HEK293T (cell line): ENCODE measurements around the gene RPL5.

Source experiments
- CTCF ChIA-PET: fragments of 350-600 bp; formaldehyde crosslinking; extraction: SDS; loops from one replicate; lab custom pipeline; 2021; ENCODE audit warnings: antibody characterized with exemption, inconsistent platforms; lab: Yijun Ruan, JAX
- POLR2A ChIA-PET: fragments of 350-600 bp; formaldehyde crosslinking; extraction: SDS; loops from one replicate; lab custom pipeline; 2020; ENCODE audit warnings: antibody characterized with exemption, inconsistent platforms; lab: Yijun Ruan, JAX
- DNase-seq: peaks from one replicate; pipeline ENCODE4 v3.0.0; 2012; ENCODE audit warnings: mixed read lengths; ENCODE audit errors: extremely low spot score
- ARNT ChIP-seq: fragments of 450-650 bp; IDR thresholded peaks from 2 replicates; pipeline ENCODE4 v1.6.1; 2017; ENCODE audit warnings: mild to moderate bottlenecking
- BHLHE40 ChIP-seq: fragments of 450-650 bp; IDR thresholded peaks from 2 replicates; pipeline ENCODE4 v1.6.1; 2016; ENCODE audit warnings: mild to moderate bottlenecking, moderate library complexity, borderline replicate concordance
- CTBP1 ChIP-seq: fragments of 450-650 bp; IDR thresholded peaks from 2 replicates; pipeline ENCODE4 v1.6.1; 2016; ENCODE audit warnings: borderline replicate concordance
- ELF4 ChIP-seq: fragments of 450-650 bp; IDR thresholded peaks from 2 replicates; pipeline ENCODE4 v1.6.1; 2017; ENCODE audit warnings: antibody characterized with exemption
- FOXA1 ChIP-seq: fragments of 450-650 bp; IDR thresholded peaks from 2 replicates; pipeline ENCODE4 v1.6.1; 2016; ENCODE audit warnings: mild to moderate bottlenecking
- FOXK2 ChIP-seq: fragments of 450-650 bp; IDR thresholded peaks from 2 replicates; pipeline ENCODE4 v1.6.1; 2016; ENCODE audit warnings: mild to moderate bottlenecking
- FOXM1 ChIP-seq: fragments of 450-650 bp; IDR thresholded peaks from 2 replicates; pipeline ENCODE4 v1.6.1; 2017; ENCODE audit warnings: mild to moderate bottlenecking, borderline replicate concordance
- HDGF ChIP-seq: fragments of 450-650 bp; IDR thresholded peaks from 2 replicates; pipeline ENCODE4 v1.6.1; 2017; ENCODE audit warnings: antibody characterized with exemption, borderline replicate concordance
- L3MBTL2 ChIP-seq: fragments of 450-650 bp; conservative IDR thresholded peaks from 2 replicates; pipeline ENCODE4 v1.6.1; 2016; ENCODE audit warnings: mild to moderate bottlenecking
- LEF1 ChIP-seq: fragments of 450-650 bp; IDR thresholded peaks from 2 replicates; pipeline ENCODE4 v1.6.1; 2017; ENCODE audit warnings: mild to moderate bottlenecking, borderline replicate concordance
- NFRKB ChIP-seq: fragments of 450-650 bp; IDR thresholded peaks from 2 replicates; pipeline ENCODE4 v1.6.1; 2016; ENCODE audit warnings: mild to moderate bottlenecking, moderate library complexity
- SP1 ChIP-seq: fragments of 450-650 bp; IDR thresholded peaks from 2 replicates; pipeline ENCODE4 v1.6.1; 2017
- SUZ12 ChIP-seq: fragments of 450-650 bp; IDR thresholded peaks from 2 replicates; pipeline ENCODE4 v1.6.1; 2016; ENCODE audit warnings: mild to moderate bottlenecking
- TARDBP ChIP-seq: fragments of 450-650 bp; IDR thresholded peaks from 2 replicates; pipeline ENCODE4 v1.6.1; 2016
- ZNF384 ChIP-seq: fragments of 450-650 bp; IDR thresholded peaks from 2 replicates; pipeline ENCODE4 v1.6.1; 2016
- TF ChIP-seq, protein P1 (sequence below): fragments of 450-650 bp; IDR thresholded peaks from 2 replicates; pipeline ENCODE4 v1.6.1; 2016

RPL5 gene

GRCh38 chr1:92790081-92790480 lies 41.8 kb upstream of the RPL5 start:
- DNase-seq: no peak
- ChIA-PET POLR2A (no interaction called here), CTCF (interaction anchor here (1.4 kb wide), 1 partner anchor 28 kb away, joined by 3 read pairs; no protein-coding TSS in a partner anchor)
- no peak for TF ChIP-seq LEF1
- no peak for TF ChIP-seq L3MBTL2
- no peak for TF ChIP-seq FOXA1
- TF ChIP-seq ZNF384: no peak
- no peak for TF ChIP-seq ARNT
- TF ChIP-seq NFRKB: no peak
- TF ChIP-seq, protein P1, sequence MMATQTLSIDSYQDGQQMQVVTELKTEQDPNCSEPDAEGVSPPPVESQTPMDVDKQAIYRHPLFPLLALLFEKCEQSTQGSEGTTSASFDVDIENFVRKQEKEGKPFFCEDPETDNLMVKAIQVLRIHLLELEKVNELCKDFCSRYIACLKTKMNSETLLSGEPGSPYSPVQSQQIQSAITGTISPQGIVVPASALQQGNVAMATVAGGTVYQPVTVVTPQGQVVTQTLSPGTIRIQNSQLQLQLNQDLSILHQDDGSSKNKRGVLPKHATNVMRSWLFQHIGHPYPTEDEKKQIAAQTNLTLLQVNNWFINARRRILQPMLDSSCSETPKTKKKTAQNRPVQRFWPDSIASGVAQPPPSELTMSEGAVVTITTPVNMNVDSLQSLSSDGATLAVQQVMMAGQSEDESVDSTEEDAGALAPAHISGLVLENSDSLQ: no peak
- no peak for TF ChIP-seq CTBP1
- TF ChIP-seq ELF4: no peak
- TF ChIP-seq FOXK2: no peak
- TF ChIP-seq SP1: no peak
- TF ChIP-seq TARDBP: no peak
- TF ChIP-seq SUZ12: no peak
- TF ChIP-seq HDGF: no peak
- no peak for TF ChIP-seq BHLHE40
- no peak for TF ChIP-seq FOXM1

DNA sequence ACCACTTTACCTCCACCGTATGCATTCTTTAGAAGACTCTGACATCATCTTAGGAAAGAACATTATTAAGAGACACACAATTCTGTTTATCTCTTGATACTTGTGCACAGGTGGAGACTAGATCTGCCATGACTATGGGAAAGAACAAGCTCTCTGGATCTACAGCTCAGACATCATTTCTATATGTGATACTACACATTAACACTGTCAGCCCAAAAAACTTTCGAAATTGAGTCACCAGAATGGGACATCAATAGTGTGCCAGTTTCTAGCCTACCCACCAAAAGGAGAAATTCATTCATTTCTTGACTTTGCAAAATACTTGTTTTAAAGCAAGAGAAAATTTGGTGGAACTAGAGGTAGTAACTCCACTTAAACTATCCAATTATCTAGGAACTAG lies 41.0 kb upstream of the RPL5 start:
- ChIA-PET CTCF (interaction anchor here (1.1 kb wide), 1 partner anchor 41 kb away, joined by 4 read pairs; the partner anchor contains the start of gene RPL5), POLR2A (interaction anchor here (1.0 kb wide), 1 partner anchor 41 kb away, joined by 4 read pairs; the partner anchor contains the start of gene RPL5)
- no peak for DNase-seq
- TF ChIP-seq SP1 (no peak), HDGF (no peak), FOXA1 (no peak)
- TF ChIP-seq, protein P1: no peak

GRCh38 chr1:92791487-92792066 lies 40.3 kb upstream of the RPL5 start:
- no peak for DNase-seq
- ChIA-PET CTCF (interaction anchor here (1.1 kb wide), 1 partner anchor 40 kb away, joined by 4 read pairs; the partner anchor contains the start of gene RPL5), POLR2A (interaction anchor here (1.0 to 1.7 kb wide), 2 partner anchors 40 kb away, joined by 4 to 9 read pairs; partner anchors contain the start of gene RPL5)

GRCh38 chr1:92792340-92792782 lies 39.5 kb upstream of the RPL5 start:
- DNase-seq: no peak
- ChIA-PET CTCF (interaction anchor here (0.7 kb wide), 1 partner anchor 27 kb away, joined by 3 read pairs; no protein-coding TSS in a partner anchor), POLR2A (interaction anchor here (1.7 kb wide), 1 partner anchor 39 kb away, joined by 9 read pairs; the partner anchor contains the start of gene RPL5)
- TF ChIP-seq LEF1 (no peak), FOXM1 (no peak), ELF4 (no peak), L3MBTL2 (no peak), ZNF384 (no peak), NFRKB (no peak), SUZ12 (no peak), TARDBP (no peak), FOXK2 (no peak), BHLHE40 (no peak), HDGF (no peak), SP1 (no peak), CTBP1 (no peak), FOXA1 (no peak), ARNT (no peak)
- TF ChIP-seq, protein P1: no peak

More at GRCh38 chr1:92791487-92792066, 40.3 kb upstream of the RPL5 start:
- TF ChIP-seq SUZ12 (no peak), FOXK2 (no peak), FOXA1 (no peak), ZNF384 (no peak; the same call in 1 of the 2 replicates), TARDBP (no peak), L3MBTL2 (no peak)

DNA sequence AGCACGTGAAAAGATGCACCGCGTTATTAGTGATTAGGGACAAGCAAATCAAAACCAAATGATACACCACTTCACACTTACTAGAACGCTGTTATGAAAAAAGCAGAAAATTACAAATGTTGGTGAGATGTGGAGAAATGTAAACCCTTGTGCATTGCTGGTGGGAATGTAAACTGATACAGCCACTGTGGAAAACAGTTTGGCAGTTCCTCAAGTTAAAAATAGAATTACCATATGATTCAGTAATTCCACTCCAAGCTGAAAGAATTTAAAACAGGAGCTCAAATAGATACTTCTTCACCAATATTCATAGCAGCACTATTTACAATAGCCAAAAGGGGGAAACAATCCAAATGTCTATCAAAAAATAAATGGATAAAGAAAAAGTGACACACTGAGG lies 36.7 kb upstream of the RPL5 start:
- TF ChIP-seq ELF4: no peak
- ChIA-PET POLR2A (interaction anchor here (1.0 to 1.8 kb wide), 2 partner anchors 9 to 36 kb away, joined by 3 to 5 read pairs; partner anchors contain the start of gene RPL5), CTCF (no interaction called here)
- no peak for DNase-seq

- TF ChIP-seq BHLHE40: no peak
- TF ChIP-seq FOXK2: no peak
- no peak for TF ChIP-seq FOXM1
- no peak for TF ChIP-seq TARDBP
- TF ChIP-seq NFRKB: no peak
- TF ChIP-seq, protein P1: no peak
- no peak for TF ChIP-seq CTBP1
- no peak for TF ChIP-seq ARNT
- no peak for TF ChIP-seq ELF4
- TF ChIP-seq HDGF: no peak
- TF ChIP-seq ZNF384: no peak
- TF ChIP-seq SP1: no peak
- no peak for TF ChIP-seq SUZ12
- TF ChIP-seq L3MBTL2: no peak
- TF ChIP-seq FOXA1: no peak
- ChIA-PET POLR2A (interaction anchor here (2.0 kb wide), 1 partner anchor 12 kb away, joined by 6 read pairs; the partner anchor contains the start of gene EVI5), CTCF (interaction anchor here (1.3 kb wide), 1 partner anchor 48 kb away, joined by 3 read pairs; no protein-coding TSS in a partner anchor)
Observed at GRCh38 chr1:92797297-92797696, 34.5 kb upstream of the RPL5 start.

More at GRCh38 chr1:92797297-92797696, 34.5 kb upstream of the RPL5 start:
- no peak for DNase-seq
